HepG2 (cell line): ENCODE data around the gene RNASE11. TPM values are rescaled to one million over a fixed set of nuclear protein-coding genes. Genes with fewer than 3 reads are reported as not detected.

Source experiments
- ATAC-seq: fragments of 200-7000 bp; cut with Tn5 transposase; 3 replicates; pipeline ENCODE4 v1.9.1; 2020; ENCODE audit warnings: mild to moderate bottlenecking, moderate library complexity
- BruUV-seq: library from RNA; stranded (reverse); fragments of 400-500 nt; replicated peaks from 2 replicates; lab custom pipeline; 2021; lab: Mats Ljungman, UMichigan
- CTCF ChIA-PET: fragments of 300-600 bp; formaldehyde crosslinking; extraction: SDS; loops from one replicate; lab custom pipeline; 2021; ENCODE audit warnings: low total read pairs, inconsistent platforms, low intra/inter-chr PET ratio; lab: Yijun Ruan, JAX
- POLR2A ChIA-PET: fragments of 350-600 bp; sonication (Branson Sonifier 250); formaldehyde crosslinking; loops from one replicate; lab custom pipeline; 2020; ENCODE audit warnings: antibody characterized with exemption, inconsistent platforms; lab: Yijun Ruan, JAX
- DNase-seq: peaks from one replicate; pipeline ENCODE4 v3.0.0-alpha.2; 2015; ENCODE audit warnings: low spot score
- FAIRE-seq: peaks from 3 replicates; lab custom pipeline; 2011; peaks lifted over from hg19 to GRCh38; lab: Jason Lieb, UNC
- H2AFZ ChIP-seq: one replicate; pipeline ENCODE4 v1.6.1; 2011; ENCODE audit warnings: low read length, inconsistent platforms
- H3K27ac ChIP-seq: fragments of 300-600 bp; 3 replicates; pipeline ENCODE4 v1.8.0; 2011; ENCODE audit warnings: mixed run types, mild to moderate bottlenecking, mixed read lengths, low read length, inconsistent platforms; ENCODE audit not compliant: insufficient read depth; ENCODE audit errors: extremely low read length
- H3K27me3 ChIP-seq, 2 experiments: fragments of 200-600 bp in 1 of 2; 2 replicates in 1 of 2; 3 replicates in 1 of 2; pipeline versions ENCODE4 v1.6.0 to v1.8.0; 2011; ENCODE audit warnings: low read length in 2 of 2, mild to moderate bottlenecking in 2 of 2, moderate library complexity in 2 of 2, inconsistent platforms in 1 of 2; ENCODE audit not compliant: insufficient read depth in 2 of 2, control insufficient read depth in 1 of 2
- H3K36me3 ChIP-seq, 2 experiments: fragments of 200-600 bp in 1 of 2; replicated peaks in 1 of 2; 2 replicates in 1 of 2; 3 replicates in 1 of 2; pipeline versions ENCODE4 v1.5.1 to v1.8.0; 2011; ENCODE audit warnings: low read length in 2 of 2, inconsistent platforms in 1 of 2; ENCODE audit not compliant: insufficient read depth in 2 of 2, control insufficient read depth in 1 of 2
- H3K4me1 ChIP-seq: 2 replicates; pipeline ENCODE4 v1.5.1; 2012; ENCODE audit warnings: low read length, inconsistent platforms; ENCODE audit not compliant: insufficient read depth
- H3K4me2 ChIP-seq: 2 replicates; pipeline ENCODE4 v1.6.0; 2011; ENCODE audit warnings: low read depth, low read length, inconsistent platforms
- H3K4me3 ChIP-seq, 3 experiments: fragments of 200-600 bp in 1 of 3; sonication (generic), shearing (Covaris generic) in 1 of 3; replicated peaks in 1 of 3; 2 replicates each; pipeline ENCODE4 v1.5.1; 2011 to 2016; ENCODE audit warnings: low read length in 3 of 3, inconsistent platforms in 2 of 3, low read depth in 2 of 3, mild to moderate bottlenecking in 2 of 3, control low read depth in 1 of 3, mixed read lengths in 1 of 3; ENCODE audit not compliant: insufficient read depth in 1 of 3
- H3K79me2 ChIP-seq: one replicate; pipeline ENCODE4 v1.6.1; 2011; ENCODE audit warnings: low read length, inconsistent platforms; ENCODE audit not compliant: insufficient read depth
- H3K9ac ChIP-seq: 2 replicates; pipeline ENCODE4 v1.6.0; 2011; ENCODE audit warnings: mild to moderate bottlenecking, low read depth, low read length, inconsistent platforms; ENCODE audit not compliant: insufficient read depth
- H3K9me3 ChIP-seq: 2 replicates; pipeline ENCODE4 v1.5.1; 2012; ENCODE audit warnings: mild to moderate bottlenecking, low read length
- H4K20me1 ChIP-seq: 2 replicates; pipeline ENCODE4 v1.6.0; 2011; ENCODE audit warnings: inconsistent platforms, mild to moderate bottlenecking, low read length, moderate library complexity; ENCODE audit not compliant: insufficient read depth
- CENPX ChIP-seq: sonication (generic); formaldehyde crosslinking; IDR thresholded peaks from 2 replicates; pipeline ENCODE4 v1.9.0; 2021; ENCODE audit warnings: mild to moderate bottlenecking, missing genetic modification reagents, moderate library complexity
- ELF3 ChIP-seq: IDR thresholded peaks from 2 replicates; pipeline ENCODE4 v1.6.1; 2016; ENCODE audit warnings: missing genetic modification reagents, missing compliant biosample characterization
- GMEB2 ChIP-seq: IDR thresholded peaks from 2 replicates; pipeline ENCODE4 v1.6.1; 2016; ENCODE audit warnings: missing biosample characterization, missing genetic modification reagents, low read depth
- PLRG1 ChIP-seq: fragments of 450-650 bp; conservative IDR thresholded peaks from 2 replicates; pipeline ENCODE4 v1.6.1; 2016
- TARDBP ChIP-seq: sonication (generic); formaldehyde crosslinking; IDR thresholded peaks from 2 replicates; pipeline ENCODE4 v1.8.0; 2022; ENCODE audit warnings: mild to moderate bottlenecking, missing genetic modification reagents
- TCF7 ChIP-seq: sonication (generic); IDR thresholded peaks from 2 replicates; pipeline ENCODE4 v1.6.1; 2016; ENCODE audit warnings: antibody characterized with exemption, low read depth
- ZFAT ChIP-seq: sonication (generic); formaldehyde crosslinking; conservative IDR thresholded peaks from 2 replicates; pipeline ENCODE4 v1.8.1; 2023; ENCODE audit warnings: missing genetic modification reagents, inconsistent platforms
- ZNF335 ChIP-seq: sonication (generic); formaldehyde crosslinking; IDR thresholded peaks from 2 replicates; pipeline ENCODE4 v1.4.0; 2020; ENCODE audit warnings: missing genetic modification reagents
- ZNF792 ChIP-seq: IDR thresholded peaks from 2 replicates; pipeline ENCODE4 v1.6.1; 2016
- WGBS: methylation state at CpG from one replicate; pipeline ENCODE4 v1.1.6; 2017; ENCODE audit warnings: low lambda C conversion rate; 5-methylcytosine and 5-hydroxymethylcytosine counted together
- in situ Hi-C: cut with HindIII; loops from 2 replicates; pipeline ENCODE4 v1.10.0; 2017; ENCODE audit warnings: low pct_unique_long_range_greater_than_20kb; ENCODE audit not compliant: extremely low pct_ligation_motif_present
- intact Hi-C: fragments of 100-400 bp; cut with micrococcal nuclease; formaldehyde crosslinking; loops from one replicate; pipeline ENCODE4 v1.10.0; 2022; ENCODE audit not compliant: unreplicated experiment
- polyA plus RNA-seq, 8 experiments: library from polyadenylated mRNA; depleted of rRNA in 3 of 8; stranded (reverse) in 7 of 8; unstranded in 1 of 8; fragments of >200 nt; fragmentation: Illumina TruSeq in 4 of 8; extraction: Trizol in 4 of 8; gene quantifications; 2 replicates each; pipeline versions ENCODE4 v1.2.1 to v1.2.3, GENCODE V29; 2011 to 2016; ENCODE audit warnings: low read depth in 4 of 8, missing spikeins in 1 of 8, mixed read lengths in 1 of 8; ENCODE audit not compliant: insufficient read depth in 1 of 8
- total RNA-seq, 5 experiments: library from RNA; depleted of rRNA; stranded (reverse); fragments of >200 nt; fragmentation: Illumina TruSeq; extraction: Trizol; gene quantifications; 2 replicates each; pipeline ENCODE4 v1.2.3, GENCODE V29; 2016; ENCODE audit warnings: low read depth in 1 of 5

The RNASE11 gene
- total and polyA plus RNA-seq, 2 of the 13 experiments (the other 11 are each of a cell fraction or from before 2014, with no cell fraction given) = not detected

- no peak for TF ChIP-seq CENPX (CRISPR knock-in tag)
- TF ChIP-seq PLRG1 = no peak
Measured at GRCh38 chr14:20546877-20547276, 40.9 kb downstream of the RNASE11 start (continued).

GRCh38 chr14:20539906-20540305, 47.9 kb downstream of the RNASE11 start:
- no peak for ATAC-seq
- in situ Hi-C loops = no loop called here

More at GRCh38 chr14:20539906-20540305, 47.9 kb downstream of the RNASE11 start:
- Histone ChIP-seq H3K79me2 (no peaks in the 10 kb centered on the region), H4K20me1 (no peaks in the 10 kb centered on the region), H3K4me1 (no peaks in the 10 kb centered on the region), H3K4me2 (no peak overlapping the region), H2AFZ (no peak overlapping the region), H3K9ac (no peak overlapping the region), H3K27me3 (no peaks in the 10 kb centered on the region; a peak in 1 of 5 replicates), H3K9me3 (no peaks in the 10 kb centered on the region), H3K27ac (no peak overlapping the region), H3K4me3 (no peak overlapping the region), H3K36me3 (no peaks in the 10 kb centered on the region)
- WGBS = 18% methylated on average over 4 of the region's 4 CpGs
- FAIRE-seq (no peak), DNase-seq (no peak)
- intact Hi-C loops = no loop called here
- TF ChIP-seq GMEB2 = no peak
- no peak for TF ChIP-seq ZFAT (CRISPR knock-in tag)
- no peak for TF ChIP-seq TCF7
- no peak for TF ChIP-seq ZNF792 (CRISPR knock-in tag)
- no peak for TF ChIP-seq TARDBP (CRISPR knock-in tag)
- TF ChIP-seq ELF3 (CRISPR knock-in tag) = no peak
- TF ChIP-seq ZNF335 = no peak
- CTCF ChIA-PET = no interaction called here
- POLR2A ChIA-PET = no interaction called here
- BruUV-seq = no TSS peak

Other genes starting within 250 kb of the RNASE11 start
- gene PARP2, start 244.4 kb downstream of the RNASE11 start, total RNA-seq (2016; rRNA removed; fragmentation: Illumina TruSeq; extraction: Trizol) = 37.3 and 39.1 TPM in 2 replicates
- gene PARP2, start 244.4 kb downstream of the RNASE11 start, polyA plus RNA-seq (2011; rRNA removed) = 31.3 and 38.4 TPM in 2 replicates
- gene TEP1, start 174.5 kb downstream of the RNASE11 start, total RNA-seq (2016; rRNA removed; fragmentation: Illumina TruSeq; extraction: Trizol) = 9.5 and 12.8 TPM in 2 replicates
- gene TEP1, start 174.5 kb downstream of the RNASE11 start, polyA plus RNA-seq (2011; rRNA removed) = 11.0 and 16.9 TPM in 2 replicates
- gene KLHL33, start 151.8 kb downstream of the RNASE11 start, total RNA-seq (2016; rRNA removed; fragmentation: Illumina TruSeq; extraction: Trizol) = not detected in 2 replicates
- 0.05 TPM in 1 of 2 replicates, not detected in the other for gene KLHL33, start 151.8 kb downstream of the RNASE11 start, polyA plus RNA-seq (2011; rRNA removed)
- gene OSGEP, start 133.2 kb downstream of the RNASE11 start, total RNA-seq (2016; rRNA removed; fragmentation: Illumina TruSeq; extraction: Trizol) = 32.4 and 39.7 TPM in 2 replicates
- 40.0 and 41.1 TPM in 2 replicates for gene OSGEP, start 133.2 kb downstream of the RNASE11 start, polyA plus RNA-seq (2011; rRNA removed)
- gene APEX1, start 132.8 kb downstream of the RNASE11 start, total RNA-seq (2016; rRNA removed; fragmentation: Illumina TruSeq; extraction: Trizol) = 171 and 261 TPM in 2 replicates
- 336 and 405 TPM in 2 replicates for gene APEX1, start 132.8 kb downstream of the RNASE11 start, polyA plus RNA-seq (2011; rRNA removed)
- gene PIP4P1, start 126.6 kb downstream of the RNASE11 start, total RNA-seq (2016; rRNA removed; fragmentation: Illumina TruSeq; extraction: Trizol) = 31.9 and 33.4 TPM in 2 replicates
- 47.0 and 54.5 TPM in 2 replicates for gene PIP4P1, start 126.6 kb downstream of the RNASE11 start, polyA plus RNA-seq (2011; rRNA removed)
- 74.8 and 117 TPM in 2 replicates for gene PNP, start 118.6 kb downstream of the RNASE11 start, total RNA-seq (2016; rRNA removed; fragmentation: Illumina TruSeq; extraction: Trizol)
- 40.2 and 45.4 TPM in 2 replicates for gene PNP, start 118.6 kb downstream of the RNASE11 start, polyA plus RNA-seq (2011; rRNA removed)
- not detected in 2 replicates for gene RNASE10, start 82.5 kb downstream of the RNASE11 start, total RNA-seq (2016; rRNA removed; fragmentation: Illumina TruSeq; extraction: Trizol)
- not detected in 2 replicates for gene RNASE10, start 82.5 kb downstream of the RNASE11 start, polyA plus RNA-seq (2011; rRNA removed)
- not detected in 2 replicates for gene RNASE9, start 27.0 kb downstream of the RNASE11 start, total RNA-seq (2016; rRNA removed; fragmentation: Illumina TruSeq; extraction: Trizol)
- gene RNASE9, start 27.0 kb downstream of the RNASE11 start, polyA plus RNA-seq (2011; rRNA removed) = not detected in 2 replicates
- gene RNASE12, start 3.4 kb upstream of the RNASE11 start, total RNA-seq (2016; rRNA removed; fragmentation: Illumina TruSeq; extraction: Trizol) = not detected in 2 replicates
- not detected in 2 replicates for gene RNASE12, start 3.4 kb upstream of the RNASE11 start, polyA plus RNA-seq (2011; rRNA removed)
- not detected in 2 replicates for gene OR6S1, start 53.7 kb upstream of the RNASE11 start, total RNA-seq (2016; rRNA removed; fragmentation: Illumina TruSeq; extraction: Trizol)
- 0.09 TPM in 1 of 2 replicates, not detected in the other for gene OR6S1, start 53.7 kb upstream of the RNASE11 start, polyA plus RNA-seq (2011; rRNA removed)
- 72.6 and 109 TPM in 2 replicates for gene RNASE4, start 96.6 kb upstream of the RNASE11 start, total RNA-seq (2016; rRNA removed; fragmentation: Illumina TruSeq; extraction: Trizol)
- 983 and 1,053 TPM in 2 replicates for gene RNASE4, start 96.6 kb upstream of the RNASE11 start, polyA plus RNA-seq (2011; rRNA removed)
- gene ANG, start 100.8 kb upstream of the RNASE11 start, total RNA-seq (2016; rRNA removed; fragmentation: Illumina TruSeq; extraction: Trizol) = 50.4 and 83.6 TPM in 2 replicates
- 401 and 507 TPM in 2 replicates for gene ANG, start 100.8 kb upstream of the RNASE11 start, polyA plus RNA-seq (2011; rRNA removed)
- gene EDDM3A, start 157.9 kb upstream of the RNASE11 start, total RNA-seq (2016; rRNA removed; fragmentation: Illumina TruSeq; extraction: Trizol) = not detected in 2 replicates
- not detected in 2 replicates for gene EDDM3A, start 157.9 kb upstream of the RNASE11 start, polyA plus RNA-seq (2011; rRNA removed)
- gene EDDM3B, start 180.4 kb upstream of the RNASE11 start, total RNA-seq (2016; rRNA removed; fragmentation: Illumina TruSeq; extraction: Trizol) = not detected in 2 replicates
- gene EDDM3B, start 180.4 kb upstream of the RNASE11 start, polyA plus RNA-seq (2011; rRNA removed) = not detected in 2 replicates
- not detected in 2 replicates for gene RNASE6, start 193.3 kb upstream of the RNASE11 start, total RNA-seq (2016; rRNA removed; fragmentation: Illumina TruSeq; extraction: Trizol)
- gene RNASE6, start 193.3 kb upstream of the RNASE11 start, polyA plus RNA-seq (2011; rRNA removed) = not detected in 2 replicates
- gene RNASE1, start 214.8 kb upstream of the RNASE11 start, total RNA-seq (2016; rRNA removed; fragmentation: Illumina TruSeq; extraction: Trizol) = not detected in 2 replicates
- gene RNASE1, start 214.8 kb upstream of the RNASE11 start, polyA plus RNA-seq (2011; rRNA removed) = not detected in 2 replicates